ENCODE results near the gene INHBB. TPM values are rescaled to one million over a fixed set of nuclear protein-coding genes. Genes with fewer than 3 reads are reported as not detected.

Gene INHBB
- polyA plus RNA-seq, 3 donors = 0.08 TPM; not detected in 2

GRCh38 chr2:120323214-120323613 is 22.7 kb upstream of the INHBB start:
- Histone ChIP-seq H3K36me3 (replicated peaks in 1 of 2; ENCODE audit: control insufficient read depth in 1 of 2, insufficient read depth in 2 of 2, low read length in 2 of 2) (no peaks in the 10 kb centered on the region), H3K9me3 (replicated peaks in 1 of 2; ENCODE audit: control insufficient read depth in 1 of 2, insufficient read depth in 1 of 2, low read length in 2 of 2) (no peaks in the 10 kb centered on the region), H2AFZ (ENCODE audit: insufficient read depth, low read depth, low read length, poor library complexity, severe bottlenecking) (no peak overlapping the region), H3K4me3 (replicated peaks in 1 of 3; ENCODE audit: low read depth in 2 of 3, low read length in 3 of 3) (no peak overlapping the region), H4K20me1 (ENCODE audit: insufficient read depth, low read length) (no peaks in the 10 kb centered on the region), H3K79me2 (ENCODE audit: insufficient read depth, low read length) (no peaks in the 10 kb centered on the region), H3K27ac (ENCODE audit: low read depth in 1 of 2, low read length in 2 of 2) (no peak overlapping the region), H3K9ac (ENCODE audit: insufficient read depth, low read length, poor library complexity, severe bottlenecking) (no peak overlapping the region), H3K27me3 (ENCODE audit: control insufficient read depth in 2 of 2, insufficient read depth in 2 of 2, low read length in 2 of 2) (no peaks in the 10 kb centered on the region), H3K4me1 (ENCODE audit: control insufficient read depth in 1 of 2, insufficient read depth in 2 of 2, low read length in 2 of 2) (no peaks in the 10 kb centered on the region), H3K4me2 (replicated peaks; ENCODE audit: extremely low read depth, low read length, poor library complexity, severe bottlenecking) (no peak overlapping the region)
- H3K27ac Mint-ChIP-seq = no peak overlapping the region
- peaks cover 7% of the 10 kb centered on the region for H3K4me1 Mint-ChIP-seq
- peaks cover 0 to 2% (median 0%) of the 10 kb centered on the region in 7 donors for H3K9me3 Mint-ChIP-seq
- no peak overlapping the region for H3K4me3 Mint-ChIP-seq
- intact Hi-C loops (cut with micrococcal nuclease) = no loop called here
- 68% methylated on average over 5 of the region's 10 CpGs for WGBS (ENCODE audit: insufficient coverage)
- TF ChIP-seq, protein P1, sequence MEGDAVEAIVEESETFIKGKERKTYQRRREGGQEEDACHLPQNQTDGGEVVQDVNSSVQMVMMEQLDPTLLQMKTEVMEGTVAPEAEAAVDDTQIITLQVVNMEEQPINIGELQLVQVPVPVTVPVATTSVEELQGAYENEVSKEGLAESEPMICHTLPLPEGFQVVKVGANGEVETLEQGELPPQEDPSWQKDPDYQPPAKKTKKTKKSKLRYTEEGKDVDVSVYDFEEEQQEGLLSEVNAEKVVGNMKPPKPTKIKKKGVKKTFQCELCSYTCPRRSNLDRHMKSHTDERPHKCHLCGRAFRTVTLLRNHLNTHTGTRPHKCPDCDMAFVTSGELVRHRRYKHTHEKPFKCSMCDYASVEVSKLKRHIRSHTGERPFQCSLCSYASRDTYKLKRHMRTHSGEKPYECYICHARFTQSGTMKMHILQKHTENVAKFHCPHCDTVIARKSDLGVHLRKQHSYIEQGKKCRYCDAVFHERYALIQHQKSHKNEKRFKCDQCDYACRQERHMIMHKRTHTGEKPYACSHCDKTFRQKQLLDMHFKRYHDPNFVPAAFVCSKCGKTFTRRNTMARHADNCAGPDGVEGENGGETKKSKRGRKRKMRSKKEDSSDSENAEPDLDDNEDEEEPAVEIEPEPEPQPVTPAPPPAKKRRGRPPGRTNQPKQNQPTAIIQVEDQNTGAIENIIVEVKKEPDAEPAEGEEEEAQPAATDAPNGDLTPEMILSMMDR (IDR thresholded peaks at IDR 0.05) = no peak
- H3K36me3 Mint-ChIP-seq = no peaks in the 10 kb centered on the region
- peaks cover 4 to 12% (median 9%) of the 10 kb centered on the region in 3 donors for H3K27me3 Mint-ChIP-seq (ENCODE audit: low read depth in 3 of 3)
- DNase-seq = no peak

GRCh38 chr2:120323807-120324399 is 22.0 kb upstream of the INHBB start:
- no peak for DNase-seq
- Mint-ChIP-seq H3K4me1 (peaks cover 6% of the 10 kb centered on the region), H3K9me3 (peaks cover 0 to 2% (median 0%) of the 10 kb centered on the region in 7 donors), H3K27me3 (ENCODE audit: low read depth in 3 of 3) (peaks cover 4 to 15% (median 9%) of the 10 kb centered on the region in 3 donors), H3K27ac (no peak overlapping the region), H3K4me3 (no peak overlapping the region), H3K36me3 (no peaks in the 10 kb centered on the region)
- 60% methylated on average over 8 of the region's 10 CpGs for WGBS (ENCODE audit: insufficient coverage)
- H3K27ac ChIP-seq (ENCODE audit: low read depth in 1 of 2, low read length in 2 of 2) = no peak overlapping the region
- no peaks in the 10 kb centered on the region for H3K27me3 ChIP-seq (ENCODE audit: control insufficient read depth in 2 of 2, insufficient read depth in 2 of 2, low read length in 2 of 2)
- no peak overlapping the region for H2AFZ ChIP-seq (ENCODE audit: insufficient read depth, low read depth, low read length, poor library complexity, severe bottlenecking)
- no peaks in the 10 kb centered on the region for H4K20me1 ChIP-seq (ENCODE audit: insufficient read depth, low read length)
- H3K9me3 ChIP-seq (replicated peaks in 1 of 2; ENCODE audit: control insufficient read depth in 1 of 2, insufficient read depth in 1 of 2, low read length in 2 of 2) = no peaks in the 10 kb centered on the region
- TF ChIP-seq, protein P1 (IDR thresholded peaks at IDR 0.05) = no peak
- no peak overlapping the region for H3K9ac ChIP-seq (ENCODE audit: insufficient read depth, low read length, poor library complexity, severe bottlenecking)
- intact Hi-C loops (cut with micrococcal nuclease) = no loop called here
- no peaks in the 10 kb centered on the region for H3K79me2 ChIP-seq (ENCODE audit: insufficient read depth, low read length)
- H3K4me3 ChIP-seq (replicated peaks in 1 of 3; ENCODE audit: low read depth in 2 of 3, low read length in 3 of 3) = no peak overlapping the region
- H3K36me3 ChIP-seq (replicated peaks in 1 of 2; ENCODE audit: control insufficient read depth in 1 of 2, insufficient read depth in 2 of 2, low read length in 2 of 2) = no peaks in the 10 kb centered on the region
- H3K4me1 ChIP-seq (ENCODE audit: control insufficient read depth in 1 of 2, insufficient read depth in 2 of 2, low read length in 2 of 2) = no peaks in the 10 kb centered on the region
- no peak overlapping the region for H3K4me2 ChIP-seq (replicated peaks; ENCODE audit: extremely low read depth, low read length, poor library complexity, severe bottlenecking)

All from CD14-positive monocyte (primary cell).